HG02943 (cell line): Measurements from ENCODE around the gene SSR3.
"Not testable (repeated sequence)": the region's sequence is repeated elsewhere in the genome, so short reads cannot be mapped to it uniquely, and the experiment has no call there.

Source experiments
- ATAC-seq: cut with Tn5 transposase; IDR thresholded peaks from one replicate; pipeline ENCODE4 v1.9.1; 2021; ENCODE audit warnings: mild to moderate bottlenecking, low read depth, moderate library complexity; ENCODE audit not compliant: unreplicated experiment

The SSR3 gene

DNA sequence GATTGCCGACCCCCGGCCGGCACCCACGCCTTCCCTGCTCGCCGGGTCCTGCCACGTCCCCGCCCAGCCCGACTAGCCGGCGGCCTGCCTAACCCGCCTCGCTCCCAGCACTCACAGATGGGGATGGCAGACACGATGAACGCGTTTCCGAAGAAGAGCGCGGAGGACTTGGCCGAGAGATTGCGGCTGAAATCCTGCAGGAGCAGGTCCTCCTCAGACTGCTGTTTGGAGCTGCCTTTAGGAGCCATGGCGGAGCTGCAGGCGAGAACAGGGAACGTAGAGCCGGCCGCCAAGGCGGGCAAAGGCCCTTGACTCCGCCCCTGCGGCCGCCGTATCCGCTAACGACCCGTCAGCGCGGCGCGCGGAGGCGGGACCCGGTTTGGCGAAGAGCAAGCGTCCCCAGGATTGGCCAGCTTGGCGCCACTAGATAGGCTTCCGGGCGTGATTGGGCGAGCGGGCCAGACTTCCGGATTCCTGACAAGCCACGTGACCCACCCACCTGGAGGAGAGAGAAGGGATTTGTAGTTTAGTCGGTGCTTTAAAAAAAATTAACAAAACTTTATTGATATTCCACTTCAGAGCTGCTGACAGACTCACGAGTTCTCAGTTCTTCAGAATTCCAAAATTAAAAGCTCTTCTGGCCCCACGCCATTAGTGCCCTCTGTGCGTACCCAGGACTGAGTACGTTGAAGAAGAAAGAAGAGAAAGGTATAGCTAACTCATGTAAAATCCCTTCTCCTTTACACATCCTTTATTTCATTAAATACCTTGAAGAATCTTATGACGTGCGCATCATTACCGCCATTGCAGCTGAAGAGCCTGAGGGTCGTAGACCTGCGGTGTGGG lies at the start of gene SSR3:
TSS of gene SSR3 (minus strand) at position 276 of the 846 bp plus-strand sequence. CDS start at position 248, 28 bp downstream.
- peak; percentile 99 for ATAC-seq

DNA sequence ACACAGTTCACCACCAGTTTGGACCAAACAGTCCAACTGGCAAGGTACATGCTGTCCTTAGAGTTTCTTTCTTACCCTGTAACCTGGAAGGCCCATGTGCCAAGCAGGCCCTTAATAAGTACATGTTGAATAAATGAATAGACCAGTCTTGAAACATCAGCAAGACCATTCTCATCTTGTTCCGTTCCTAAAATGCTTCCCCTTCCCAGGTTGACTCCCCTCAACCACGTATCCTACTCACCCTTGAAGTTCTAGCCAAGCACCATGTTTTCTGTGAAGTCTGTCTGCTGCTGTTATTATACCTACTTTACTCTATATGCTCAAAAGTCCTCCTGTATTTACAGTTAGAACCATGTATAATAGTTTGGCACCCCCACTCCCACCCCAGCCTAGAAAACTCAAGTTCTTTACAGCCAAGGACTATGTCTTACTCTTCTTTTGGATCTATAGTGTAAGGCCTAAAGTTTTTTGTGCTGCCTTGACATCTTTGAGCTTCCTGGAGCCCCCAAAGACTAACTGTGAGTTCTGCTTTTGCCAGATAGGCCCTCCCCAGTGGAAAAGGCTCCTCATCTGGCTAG lies 49.2 kb upstream of the SSR3 start:
- no peak for ATAC-seq

DNA sequence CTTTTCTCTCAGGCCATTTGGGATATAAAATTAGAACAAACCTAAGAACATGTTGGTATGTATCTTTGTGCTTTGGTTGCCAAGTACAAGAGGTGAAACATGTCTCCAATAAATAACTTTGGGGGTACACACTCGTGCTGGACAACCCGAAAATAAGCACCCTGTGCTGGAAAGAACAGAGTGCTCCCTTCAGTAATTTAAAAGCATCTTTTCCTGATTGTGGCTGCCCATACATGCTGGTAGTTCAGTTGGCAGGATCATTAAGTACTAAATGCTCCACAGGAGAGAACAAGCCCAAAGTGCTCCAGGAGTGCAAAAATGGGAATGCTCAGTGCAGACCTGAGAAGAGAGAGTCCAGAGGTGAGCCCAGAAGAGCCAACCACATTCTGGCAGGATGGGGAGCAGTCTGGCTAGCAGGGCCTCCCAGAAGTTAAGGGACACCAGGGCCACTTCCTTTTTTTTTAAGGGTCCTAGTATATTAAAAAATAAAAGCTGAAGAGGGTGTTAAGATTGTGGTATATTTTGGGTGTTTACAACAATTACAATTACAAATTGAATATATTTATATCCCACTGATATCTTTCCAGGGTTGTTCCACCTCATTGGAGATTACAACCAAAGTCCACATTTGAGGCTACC lies 48.6 kb upstream of the SSR3 start:
- no peak for ATAC-seq

DNA sequence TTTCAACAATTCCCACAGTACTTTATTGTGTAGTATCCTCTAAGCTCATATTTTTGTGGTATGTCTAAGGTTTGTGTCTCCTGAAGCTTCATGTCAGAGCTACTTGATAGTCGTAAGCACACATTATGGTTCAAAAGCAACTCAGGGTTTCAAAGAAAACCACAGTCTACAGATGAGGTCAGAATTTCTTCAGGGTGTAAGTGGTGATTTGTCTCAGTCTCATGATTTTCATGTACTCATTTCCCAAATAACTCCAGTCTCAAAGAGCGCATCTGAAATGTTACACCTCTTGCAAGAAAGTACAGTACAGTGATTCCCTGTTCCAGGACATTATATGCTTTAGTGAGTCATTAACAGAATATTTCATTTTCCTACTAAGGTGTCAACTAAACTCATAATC lies 47.5 kb upstream of the SSR3 start:
- ATAC-seq, result no peak

DNA sequence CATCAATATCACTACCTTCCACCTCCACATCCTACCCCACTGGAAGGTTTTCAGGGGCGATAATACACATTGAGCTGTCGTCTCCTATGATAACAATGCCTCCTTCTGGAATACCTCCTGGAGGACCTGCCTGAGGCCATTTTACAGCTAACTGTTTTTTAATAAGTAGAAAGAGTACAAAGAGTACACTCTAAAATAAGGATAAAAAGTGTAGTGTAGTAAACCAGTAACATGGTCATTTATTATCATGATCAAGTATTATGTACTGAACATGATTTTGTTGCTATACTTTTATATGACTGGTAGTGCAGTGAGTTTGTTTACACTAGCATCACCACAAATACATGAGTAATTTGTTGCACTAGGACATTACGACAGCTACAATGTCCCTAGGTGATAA lies 46.6 kb upstream of the SSR3 start:
- ATAC-seq, result no peak

DNA sequence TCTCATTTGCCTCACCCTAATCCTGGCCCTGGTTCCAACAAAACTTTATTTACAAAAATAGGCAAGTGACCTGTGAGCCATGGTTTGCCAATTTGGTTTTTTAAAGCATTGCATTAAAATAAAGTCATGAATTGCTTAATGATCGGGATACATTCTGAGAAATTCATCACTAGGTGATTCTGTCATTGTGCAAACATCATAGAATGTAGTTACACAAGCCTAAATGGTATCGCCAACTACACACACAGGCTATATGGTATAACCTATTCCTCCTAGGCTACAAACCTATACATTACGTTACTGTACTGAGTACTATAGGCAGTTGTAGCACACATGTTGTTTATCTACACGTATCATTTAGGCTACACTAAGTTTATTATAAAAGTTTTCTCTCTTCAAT lies 45.9 kb upstream of the SSR3 start:
- no peak for ATAC-seq

DNA sequence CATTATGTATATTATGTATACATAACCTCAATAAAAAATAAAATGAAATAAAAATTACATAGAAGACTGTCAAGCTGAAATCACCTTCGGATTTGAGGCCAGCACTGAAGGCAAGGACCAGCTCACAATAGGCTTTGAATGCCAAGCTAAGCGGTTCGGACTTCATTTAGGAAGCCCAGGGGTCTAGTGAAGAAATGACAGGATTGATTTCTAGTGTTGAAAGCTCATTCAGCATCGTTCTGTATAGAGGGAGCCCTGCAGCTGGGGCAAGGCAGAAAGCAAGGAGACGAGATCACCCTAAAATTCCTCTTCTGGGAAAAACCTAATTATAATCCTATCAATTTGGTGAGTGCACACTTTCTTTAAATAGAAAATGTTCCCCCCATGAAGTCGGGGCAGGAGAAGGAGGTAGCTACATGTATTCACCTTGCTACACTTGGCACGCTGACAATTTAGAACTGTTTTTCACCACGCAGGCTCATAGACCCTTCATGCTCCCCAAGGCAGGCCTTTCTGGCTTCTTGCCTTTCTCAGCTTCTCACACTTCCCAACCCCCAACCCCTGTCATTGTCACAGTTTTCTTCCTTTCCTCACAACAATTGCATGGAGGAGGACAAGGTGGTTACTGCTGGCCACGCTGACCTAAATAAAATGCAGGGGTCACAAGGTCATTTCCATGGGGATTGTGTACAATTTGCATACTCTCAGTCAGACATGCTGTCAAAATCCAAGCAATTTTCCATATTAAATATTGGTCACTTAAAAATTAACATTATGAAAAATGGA lies 44.4 kb upstream of the SSR3 start:
- ATAC-seq, result no peak

DNA sequence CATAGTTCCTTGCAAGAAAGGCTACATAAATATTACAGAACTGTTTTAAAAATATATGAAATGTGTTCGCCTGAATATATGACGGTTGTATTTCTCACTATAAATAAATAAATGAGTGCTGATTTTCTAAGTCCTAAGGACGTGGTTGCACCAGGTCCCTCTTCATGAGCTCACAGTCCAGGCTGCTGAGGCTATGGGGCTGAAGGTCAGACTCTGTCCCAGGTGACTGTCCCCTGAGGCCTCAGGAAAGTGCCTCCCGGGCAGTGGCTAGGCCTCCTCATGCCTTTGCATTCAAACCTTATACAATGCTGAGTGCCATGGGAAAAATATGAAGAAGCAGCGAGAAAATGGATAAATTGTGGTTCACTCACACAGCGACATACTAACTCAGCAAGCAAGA lies 43.5 kb upstream of the SSR3 start:
- ATAC-seq, result no peak

DNA sequence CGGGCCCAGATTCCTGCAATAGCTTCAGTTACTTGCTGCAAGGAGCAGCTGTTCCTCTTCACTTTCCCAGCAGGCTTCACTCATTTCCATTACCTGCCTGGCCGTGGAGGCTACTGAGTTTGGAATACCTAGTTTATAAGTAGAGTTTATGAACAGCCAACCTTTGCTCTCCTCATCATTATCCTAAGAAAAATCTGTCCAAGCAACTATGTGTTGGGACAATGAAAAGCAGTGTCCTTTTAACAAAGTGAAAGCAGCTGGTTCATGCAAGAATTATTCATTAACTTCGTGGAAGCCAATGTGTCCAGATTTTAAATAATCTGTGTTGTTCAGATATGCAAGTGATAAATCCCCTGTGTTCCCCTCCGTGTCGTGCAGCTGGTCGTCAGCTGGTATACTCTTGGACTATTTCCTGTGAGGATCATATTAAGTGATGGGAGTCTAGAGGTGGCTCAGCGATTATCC lies 39.3 kb upstream of the SSR3 start:
- ATAC-seq, result no peak

DNA sequence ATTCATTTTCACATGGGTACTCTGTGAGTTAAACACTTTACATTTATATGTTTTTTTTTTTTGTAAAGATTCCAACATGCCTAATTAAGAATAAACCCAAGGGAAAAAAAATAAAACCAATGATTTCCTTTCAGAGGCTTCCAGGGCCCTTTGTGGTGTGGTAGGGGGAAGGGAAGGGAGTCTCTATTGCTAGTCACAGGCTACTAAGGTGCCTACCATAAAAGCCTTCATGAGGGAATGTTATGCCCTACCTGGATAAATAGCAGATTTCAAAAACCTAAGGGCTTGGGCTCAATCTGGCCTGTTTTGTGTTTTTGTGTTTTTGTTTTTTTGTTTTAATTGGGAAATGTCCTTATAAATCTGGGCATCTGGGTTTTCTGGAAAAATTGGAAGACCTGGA lies 38.9 kb upstream of the SSR3 start:
- ATAC-seq, result no peak

DNA sequence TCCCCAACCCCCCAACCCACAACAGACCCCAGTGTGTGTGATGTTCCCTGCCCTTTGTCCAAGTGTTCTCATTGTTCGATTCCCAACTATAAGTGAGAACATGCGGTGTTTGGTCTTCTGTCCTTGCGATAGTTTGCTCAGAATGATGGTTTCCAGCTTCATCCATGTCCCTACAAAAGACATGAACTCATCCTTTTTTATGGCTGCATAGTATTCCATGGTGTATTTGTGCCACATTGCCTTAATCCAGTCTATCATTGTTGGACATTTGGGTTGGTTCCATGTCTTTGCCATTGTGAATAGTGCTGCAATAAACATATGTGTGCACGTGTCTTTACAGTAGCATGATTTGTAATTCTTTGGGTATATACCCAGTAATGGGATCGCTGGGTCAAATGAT lies 34.9 kb upstream of the SSR3 start:
- ATAC-seq, result not testable (repeated sequence)

DNA sequence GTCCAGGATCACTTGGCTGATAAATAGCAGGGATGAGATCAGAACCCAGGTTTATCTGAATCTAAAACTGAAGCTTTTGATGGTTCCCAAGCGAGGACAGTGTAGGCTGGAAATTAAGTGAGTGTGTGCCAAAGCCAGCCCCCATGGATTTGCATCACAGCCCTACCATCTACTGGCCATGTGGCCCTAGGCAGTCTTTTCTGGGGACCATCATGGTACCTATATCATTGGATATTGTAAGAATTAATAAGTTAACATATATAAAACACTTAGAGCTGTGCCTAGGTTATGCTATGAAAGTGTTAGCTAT lies 32.8 kb upstream of the SSR3 start:
- ATAC-seq, result no peak

DNA sequence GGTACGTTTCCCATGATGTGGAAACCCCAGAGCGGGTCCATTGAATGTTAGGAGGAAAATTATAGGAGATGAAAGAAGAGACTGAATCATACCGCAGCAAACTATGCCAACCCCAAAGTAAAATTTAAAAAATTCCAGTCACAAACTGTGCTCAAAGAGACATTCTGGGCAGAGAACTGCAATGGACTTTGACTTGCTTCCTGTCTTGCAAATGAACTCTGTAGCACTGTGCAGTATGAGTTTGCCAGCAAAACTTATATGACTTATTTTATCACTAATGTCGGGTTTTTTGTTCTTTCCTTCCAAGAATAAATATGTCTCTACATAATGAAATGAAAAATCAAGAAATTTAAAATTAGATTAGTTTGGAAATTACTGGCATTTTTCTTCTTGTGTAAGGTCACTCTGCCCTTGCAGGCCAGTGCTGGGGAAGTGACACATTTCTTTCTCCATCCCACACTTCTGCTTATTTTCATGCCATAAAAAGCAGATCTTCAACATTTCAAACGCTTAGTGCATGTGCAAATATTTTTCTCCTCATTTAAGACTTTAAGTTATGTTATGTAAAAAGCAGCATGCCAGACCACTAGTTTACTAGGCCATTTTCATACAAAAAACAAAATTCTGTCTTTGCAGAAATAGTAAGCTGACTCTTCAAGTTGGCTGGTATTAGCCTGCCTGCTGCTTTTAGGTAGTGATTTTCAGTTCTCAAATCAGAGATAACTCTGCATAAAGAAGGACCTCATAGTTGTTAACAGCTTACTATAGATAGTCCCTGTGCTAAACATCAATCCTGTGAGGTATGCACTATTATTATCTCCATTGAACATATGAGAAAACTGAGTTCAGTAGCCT lies 32.2 kb upstream of the SSR3 start:
- ATAC-seq, result no peak

DNA sequence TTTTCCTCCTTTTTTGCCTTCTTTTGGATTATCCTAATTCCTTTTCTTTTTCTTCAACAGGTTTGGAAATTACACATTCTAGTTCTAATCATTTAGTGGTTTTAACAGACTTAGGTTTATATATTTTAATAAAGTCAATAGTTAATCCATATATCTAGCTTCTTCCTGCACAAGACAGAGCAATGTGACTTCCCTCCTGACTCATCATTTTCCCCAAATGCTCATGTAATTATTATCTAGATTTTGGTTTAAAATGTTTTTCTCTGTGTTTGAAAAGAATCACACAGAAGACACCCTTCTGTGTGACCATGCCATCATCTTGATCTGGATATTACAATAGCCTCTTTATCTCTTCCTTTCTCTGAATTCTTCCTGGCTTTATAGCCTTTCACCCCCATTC lies 28.6 kb upstream of the SSR3 start:
- ATAC-seq, result no peak

DNA sequence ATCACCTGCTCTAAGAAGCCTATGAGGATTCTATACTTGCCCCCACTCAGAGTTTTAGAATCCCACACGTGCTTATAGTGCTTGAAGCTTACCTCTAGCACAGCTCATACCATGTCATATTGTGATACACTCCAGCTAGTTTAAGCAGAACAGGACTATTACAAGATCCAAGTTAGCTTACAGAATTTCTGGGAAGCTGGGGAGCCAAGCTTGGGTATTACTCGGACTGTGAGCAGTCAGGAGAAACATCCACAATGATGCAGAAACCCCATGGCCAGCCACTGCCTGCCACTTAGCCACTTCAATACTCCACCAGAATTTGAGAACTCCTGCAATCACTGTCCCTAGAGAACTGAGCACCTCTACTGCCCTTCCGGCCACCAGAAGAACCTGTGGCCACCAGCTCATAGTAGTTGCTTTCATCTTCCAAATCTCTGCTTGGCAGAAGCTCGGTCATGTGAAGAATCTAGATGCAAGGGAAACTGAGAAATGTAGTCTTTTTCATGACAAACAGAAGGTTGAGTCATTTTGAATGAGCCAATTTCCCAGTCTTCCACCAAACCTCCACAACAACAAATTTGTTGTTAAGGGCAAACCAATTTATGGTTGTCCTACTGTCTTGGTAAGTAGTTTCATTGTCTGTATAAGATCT lies 27.7 kb upstream of the SSR3 start:
- peak; percentile 54 for ATAC-seq

DNA sequence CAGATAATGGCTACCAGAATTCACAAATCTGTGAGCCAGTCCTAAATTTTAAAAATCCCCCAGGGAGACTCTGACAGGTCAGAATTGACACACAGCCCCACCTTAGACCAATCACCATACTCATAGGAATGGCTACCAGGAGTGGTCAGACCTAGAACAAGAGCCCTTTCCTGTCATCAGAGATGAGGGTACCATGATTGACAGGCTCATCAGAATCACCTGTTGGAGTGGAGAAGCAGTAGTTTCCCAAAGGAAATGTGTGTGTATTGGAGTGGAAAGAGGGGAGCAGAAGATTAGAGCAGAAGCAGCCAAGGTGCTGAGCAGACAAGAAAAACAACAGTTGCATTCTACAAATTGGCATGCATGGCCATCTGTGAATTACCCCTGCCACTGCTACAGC lies 27.0 kb upstream of the SSR3 start:
- no peak for ATAC-seq

DNA sequence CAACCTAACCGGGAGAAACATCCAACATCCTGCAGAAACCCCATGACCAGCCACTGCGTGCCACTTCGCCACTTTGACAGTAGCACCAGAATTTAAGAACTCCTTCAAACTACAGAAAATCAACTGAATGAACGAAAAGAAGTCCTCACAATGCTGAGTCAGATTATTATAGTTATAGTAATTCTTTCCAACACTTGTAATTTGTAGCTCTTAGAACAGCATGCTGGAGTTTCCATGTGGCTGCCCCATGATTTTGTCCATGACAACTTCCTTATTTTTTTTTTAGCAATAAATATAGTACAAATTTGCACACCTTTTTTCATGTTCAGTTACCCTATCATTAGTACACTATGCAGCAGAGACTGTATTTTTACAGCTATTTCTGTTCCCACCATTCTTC lies 26.1 kb upstream of the SSR3 start:
- no peak for ATAC-seq

DNA sequence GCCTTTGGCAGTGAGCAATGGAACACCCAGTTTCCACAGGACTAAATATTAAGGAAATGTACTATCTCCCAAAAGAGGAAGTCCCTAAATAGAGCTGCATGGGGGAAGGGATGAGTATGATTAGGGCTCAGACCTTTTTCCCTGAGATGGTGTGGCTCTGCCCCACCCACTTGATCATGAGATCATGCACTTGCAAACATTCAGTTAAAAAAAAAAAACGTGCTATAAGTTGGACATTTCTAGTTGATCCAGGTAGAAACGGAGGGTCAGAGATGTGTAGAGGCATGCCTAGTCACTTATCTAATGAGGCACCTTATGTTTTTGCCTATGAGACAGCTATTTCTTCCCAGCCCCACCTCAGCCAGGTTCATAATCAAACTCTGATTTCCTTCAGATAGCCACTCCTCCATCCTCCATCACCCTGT lies 24.5 kb upstream of the SSR3 start:
- no peak for ATAC-seq

DNA sequence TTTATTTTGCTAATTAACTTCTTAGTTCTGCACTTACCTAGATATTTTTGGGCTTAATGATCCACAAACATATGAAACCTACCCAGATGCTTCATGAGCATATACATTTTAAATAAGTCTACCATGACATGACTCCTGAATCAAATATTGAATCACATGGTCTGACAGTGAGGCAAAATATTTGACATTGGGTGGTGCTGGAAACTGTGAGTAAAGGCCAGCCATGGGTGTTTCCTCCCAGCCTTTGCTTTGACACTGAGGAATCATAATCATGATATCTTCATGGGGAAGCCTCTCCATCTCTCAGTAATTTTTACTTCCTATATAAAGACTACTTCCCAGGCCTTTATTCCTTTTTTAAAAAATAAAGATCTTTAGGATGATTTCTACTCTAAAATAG lies 22.8 kb upstream of the SSR3 start:
- no peak for ATAC-seq
